HepG2 (cell line): ENCODE measurements around the gene GRB7. TPM values are rescaled to one million over a fixed set of nuclear protein-coding genes. Genes with fewer than 3 reads are reported as not detected.
A peak's percentile ranks its signal among the peaks of the same experiment; 100 is the strongest.

ENCODE experiments used
- ATRX ChIP-seq: sonication (generic); formaldehyde crosslinking; IDR thresholded peaks from 2 replicates; pipeline ENCODE4 v1.4.0; 2020; ENCODE audit warnings: missing genetic modification reagents, borderline replicate concordance
- BRD4 ChIP-seq: sonication (generic); formaldehyde crosslinking; IDR thresholded peaks from 2 replicates; pipeline ENCODE4 v1.4.0; 2020; ENCODE audit warnings: missing genetic modification reagents
- CBFB ChIP-seq: sonication (generic); formaldehyde crosslinking; IDR thresholded peaks from 2 replicates; pipeline ENCODE4 v1.4.0; 2020; ENCODE audit warnings: missing genetic modification reagents
- KAT7 ChIP-seq: IDR thresholded peaks from 2 replicates; pipeline ENCODE4 v1.6.1; 2018; ENCODE audit warnings: borderline replicate concordance, missing compliant biosample characterization
- NFATC3 ChIP-seq: sonication (generic); formaldehyde crosslinking; IDR thresholded peaks from 2 replicates; pipeline ENCODE4 v1.5.1; 2020; ENCODE audit warnings: mild to moderate bottlenecking, missing genetic modification reagents
- PCBP2 ChIP-seq: fragments of 200-400 bp; formaldehyde crosslinking; optimal IDR thresholded peaks from 2 replicates; pipeline ENCODE3; 2018; ENCODE audit warnings: low read length, low read depth; ENCODE audit not compliant: poor library complexity, severe bottlenecking
- SCMH1 ChIP-seq: sonication (generic); formaldehyde crosslinking; IDR thresholded peaks from 2 replicates; pipeline ENCODE4 v1.9.0; 2021; ENCODE audit warnings: missing genetic modification reagents, mild to moderate bottlenecking, borderline replicate concordance
- SOX13 ChIP-seq, 3 experiments: fragments of 450-650 bp in 1 of 3; sonication (generic) in 1 of 3; formaldehyde crosslinking in 1 of 3; IDR thresholded peaks in 2 of 3; conservative IDR thresholded peaks in 1 of 3; 2 replicates each; pipeline versions ENCODE4 v1.5.0 to v1.6.1; 2016 to 2020; ENCODE audit warnings: antibody characterized with exemption in 1 of 3, mild to moderate bottlenecking in 1 of 3, missing compliant biosample characterization in 1 of 3, missing genetic modification reagents in 1 of 3, moderate library complexity in 1 of 3
- ZBTB21 ChIP-seq: sonication (generic); formaldehyde crosslinking; IDR thresholded peaks from 2 replicates; pipeline ENCODE4 v1.4.0; 2020; ENCODE audit warnings: missing genetic modification reagents
- ZNF224 ChIP-seq: sonication (generic); formaldehyde crosslinking; IDR thresholded peaks from 2 replicates; pipeline ENCODE4 v1.5.0; 2020; ENCODE audit warnings: mild to moderate bottlenecking, missing genetic modification reagents
- ZNF292 ChIP-seq: sonication (generic); formaldehyde crosslinking; IDR thresholded peaks from 2 replicates; pipeline ENCODE4 v1.8.1; 2022; ENCODE audit warnings: mild to moderate bottlenecking, low read depth, missing genetic modification reagents, borderline replicate concordance
- ZNF720 ChIP-seq: sonication (generic); formaldehyde crosslinking; IDR thresholded peaks from 2 replicates; pipeline ENCODE4 v1.4.0; 2020; ENCODE audit warnings: missing genetic modification reagents
- ZNF737 ChIP-seq: sonication (generic); formaldehyde crosslinking; IDR thresholded peaks from 2 replicates; pipeline ENCODE4 v1.5.0; 2020; ENCODE audit warnings: missing genetic modification reagents, mild to moderate bottlenecking, borderline replicate concordance
- ZNF768 ChIP-seq: sonication (generic); formaldehyde crosslinking; IDR thresholded peaks from 2 replicates; pipeline ENCODE4 v1.4.0; 2020; ENCODE audit warnings: missing genetic modification reagents
- polyA plus RNA-seq, 8 experiments: library from polyadenylated mRNA; depleted of rRNA in 3 of 8; stranded (reverse) in 7 of 8; unstranded in 1 of 8; fragments of >200 nt; fragmentation: Illumina TruSeq in 4 of 8; extraction: Trizol in 4 of 8; gene quantifications; 2 replicates each; pipeline versions ENCODE4 v1.2.1 to v1.2.3, GENCODE V29; 2011 to 2016; ENCODE audit warnings: low read depth in 4 of 8, missing spikeins in 1 of 8, mixed read lengths in 1 of 8; ENCODE audit not compliant: insufficient read depth in 1 of 8
- total RNA-seq, 5 experiments: library from RNA; depleted of rRNA; stranded (reverse); fragments of >200 nt; fragmentation: Illumina TruSeq; extraction: Trizol; gene quantifications; 2 replicates each; pipeline ENCODE4 v1.2.3, GENCODE V29; 2016; ENCODE audit warnings: low read depth in 1 of 5
- TF ChIP-seq, protein P1 (sequence below): conservative IDR thresholded peaks from 2 replicates; pipeline ENCODE4 v1.6.1; 2018; ENCODE audit warnings: missing genetic modification reagents
- TF ChIP-seq, protein P2 (sequence below): sonication (generic); formaldehyde crosslinking; IDR thresholded peaks from 2 replicates; pipeline ENCODE4 v1.4.0; 2020; ENCODE audit warnings: missing genetic modification reagents, borderline replicate concordance
- TF ChIP-seq, protein P3 (sequence below): sonication (generic); formaldehyde crosslinking; IDR thresholded peaks from 2 replicates; pipeline ENCODE4 v1.5.1; 2020; ENCODE audit warnings: missing genetic modification reagents, mild to moderate bottlenecking, borderline replicate concordance
- TF ChIP-seq, protein P4 (sequence below): sonication (generic); formaldehyde crosslinking; IDR thresholded peaks from 2 replicates; pipeline ENCODE4 v1.9.0; 2022; ENCODE audit warnings: low read depth, missing genetic modification reagents

Gene GRB7
- total and polyA plus RNA-seq, 2 of the 13 experiments (the other 11 are each of a cell fraction or from before 2014, with no cell fraction given) = 60.2 to 77.7 TPM

DNA sequence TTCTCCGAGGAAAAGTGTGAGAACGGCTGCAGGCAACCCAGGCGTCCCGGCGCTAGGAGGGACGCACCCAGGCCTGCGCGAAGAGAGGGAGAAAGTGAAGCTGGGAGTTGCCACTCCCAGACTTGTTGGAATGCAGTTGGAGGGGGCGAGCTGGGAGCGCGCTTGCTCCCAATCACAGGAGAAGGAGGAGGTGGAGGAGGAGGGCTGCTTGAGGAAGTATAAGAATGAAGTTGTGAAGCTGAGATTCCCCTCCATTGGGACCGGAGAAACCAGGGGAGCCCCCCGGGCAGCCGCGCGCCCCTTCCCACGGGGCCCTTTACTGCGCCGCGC is 38.0 kb upstream of the GRB7 start, which contains the start of gene ERBB2 (continued):
- TF ChIP-seq, protein P1, sequence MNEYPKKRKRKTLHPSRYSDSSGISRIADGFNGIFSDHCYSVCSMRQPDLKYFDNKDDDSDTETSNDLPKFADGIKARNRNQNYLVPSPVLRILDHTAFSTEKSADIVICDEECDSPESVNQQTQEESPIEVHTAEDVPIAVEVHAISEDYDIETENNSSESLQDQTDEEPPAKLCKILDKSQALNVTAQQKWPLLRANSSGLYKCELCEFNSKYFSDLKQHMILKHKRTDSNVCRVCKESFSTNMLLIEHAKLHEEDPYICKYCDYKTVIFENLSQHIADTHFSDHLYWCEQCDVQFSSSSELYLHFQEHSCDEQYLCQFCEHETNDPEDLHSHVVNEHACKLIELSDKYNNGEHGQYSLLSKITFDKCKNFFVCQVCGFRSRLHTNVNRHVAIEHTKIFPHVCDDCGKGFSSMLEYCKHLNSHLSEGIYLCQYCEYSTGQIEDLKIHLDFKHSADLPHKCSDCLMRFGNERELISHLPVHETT (CRISPR knock-in tag) = no peak
- no peak for TF ChIP-seq SCMH1 (CRISPR knock-in tag)
- 0 out of 2 replicates have a peak, but pooled peaks have one; percentile 16 for TF ChIP-seq ZNF292 (CRISPR knock-in tag)
- TF ChIP-seq BRD4 = no peak
- TF ChIP-seq ZNF737 = no peak
- no peak for TF ChIP-seq SOX13 (IDR thresholded peaks at IDR 0.05)
- TF ChIP-seq SOX13 (CRISPR knock-in tag; conservative IDR thresholded peaks at IDR 0.05 in 1 of 2, IDR thresholded peaks at IDR 0.05 in 1 of 2) = peak in 1 of 2 experiments; percentile 44; a peak in 2 of 4 replicates
- TF ChIP-seq ATRX (CRISPR knock-in tag) = no peak
- TF ChIP-seq KAT7 (CRISPR knock-in tag) = no peak; the same call in none of the 2 replicates
- TF ChIP-seq, protein P2, sequence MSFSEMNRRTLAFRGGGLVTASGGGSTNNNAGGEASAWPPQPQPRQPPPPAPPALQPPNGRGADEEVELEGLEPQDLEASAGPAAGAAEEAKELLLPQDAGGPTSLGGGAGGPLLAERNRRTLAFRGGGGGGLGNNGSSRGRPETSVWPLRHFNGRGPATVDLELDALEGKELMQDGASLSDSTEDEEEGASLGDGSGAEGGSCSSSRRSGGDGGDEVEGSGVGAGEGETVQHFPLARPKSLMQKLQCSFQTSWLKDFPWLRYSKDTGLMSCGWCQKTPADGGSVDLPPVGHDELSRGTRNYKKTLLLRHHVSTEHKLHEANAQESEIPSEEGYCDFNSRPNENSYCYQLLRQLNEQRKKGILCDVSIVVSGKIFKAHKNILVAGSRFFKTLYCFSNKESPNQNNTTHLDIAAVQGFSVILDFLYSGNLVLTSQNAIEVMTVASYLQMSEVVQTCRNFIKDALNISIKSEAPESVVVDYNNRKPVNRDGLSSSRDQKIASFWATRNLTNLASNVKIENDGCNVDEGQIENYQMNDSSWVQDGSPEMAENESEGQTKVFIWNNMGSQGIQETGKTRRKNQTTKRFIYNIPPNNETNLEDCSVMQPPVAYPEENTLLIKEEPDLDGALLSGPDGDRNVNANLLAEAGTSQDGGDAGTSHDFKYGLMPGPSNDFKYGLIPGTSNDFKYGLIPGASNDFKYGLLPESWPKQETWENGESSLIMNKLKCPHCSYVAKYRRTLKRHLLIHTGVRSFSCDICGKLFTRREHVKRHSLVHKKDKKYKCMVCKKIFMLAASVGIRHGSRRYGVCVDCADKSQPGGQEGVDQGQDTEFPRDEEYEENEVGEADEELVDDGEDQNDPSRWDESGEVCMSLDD (CRISPR knock-in tag) = no peak
- TF ChIP-seq, protein P3, sequence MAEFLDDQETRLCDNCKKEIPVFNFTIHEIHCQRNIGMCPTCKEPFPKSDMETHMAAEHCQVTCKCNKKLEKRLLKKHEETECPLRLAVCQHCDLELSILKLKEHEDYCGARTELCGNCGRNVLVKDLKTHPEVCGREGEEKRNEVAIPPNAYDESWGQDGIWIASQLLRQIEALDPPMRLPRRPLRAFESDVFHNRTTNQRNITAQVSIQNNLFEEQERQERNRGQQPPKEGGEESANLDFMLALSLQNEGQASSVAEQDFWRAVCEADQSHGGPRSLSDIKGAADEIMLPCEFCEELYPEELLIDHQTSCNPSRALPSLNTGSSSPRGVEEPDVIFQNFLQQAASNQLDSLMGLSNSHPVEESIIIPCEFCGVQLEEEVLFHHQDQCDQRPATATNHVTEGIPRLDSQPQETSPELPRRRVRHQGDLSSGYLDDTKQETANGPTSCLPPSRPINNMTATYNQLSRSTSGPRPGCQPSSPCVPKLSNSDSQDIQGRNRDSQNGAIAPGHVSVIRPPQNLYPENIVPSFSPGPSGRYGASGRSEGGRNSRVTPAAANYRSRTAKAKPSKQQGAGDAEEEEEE (CRISPR knock-in tag) = no peak
- no peak for TF ChIP-seq ZNF224 (CRISPR knock-in tag)
- TF ChIP-seq, protein P4, sequence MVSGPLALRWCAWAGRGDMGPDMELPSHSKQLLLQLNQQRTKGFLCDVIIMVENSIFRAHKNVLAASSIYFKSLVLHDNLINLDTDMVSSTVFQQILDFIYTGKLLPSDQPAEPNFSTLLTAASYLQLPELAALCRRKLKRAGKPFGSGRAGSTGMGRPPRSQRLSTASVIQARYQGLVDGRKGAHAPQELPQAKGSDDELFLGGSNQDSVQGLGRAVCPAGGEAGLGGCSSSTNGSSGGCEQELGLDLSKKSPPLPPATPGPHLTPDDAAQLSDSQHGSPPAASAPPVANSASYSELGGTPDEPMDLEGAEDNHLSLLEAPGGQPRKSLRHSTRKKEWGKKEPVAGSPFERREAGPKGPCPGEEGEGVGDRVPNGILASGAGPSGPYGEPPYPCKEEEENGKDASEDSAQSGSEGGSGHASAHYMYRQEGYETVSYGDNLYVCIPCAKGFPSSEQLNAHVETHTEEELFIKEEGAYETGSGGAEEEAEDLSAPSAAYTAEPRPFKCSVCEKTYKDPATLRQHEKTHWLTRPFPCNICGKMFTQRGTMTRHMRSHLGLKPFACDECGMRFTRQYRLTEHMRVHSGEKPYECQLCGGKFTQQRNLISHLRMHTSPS (CRISPR knock-in tag) = no peak
- TF ChIP-seq NFATC3 = no peak
- TF ChIP-seq ZNF720 (CRISPR knock-in tag) = no peak
- no peak for TF ChIP-seq ZNF768 (CRISPR knock-in tag)
- TF ChIP-seq CBFB (CRISPR knock-in tag) = no peak
- TF ChIP-seq ZBTB21 = no peak
- TF ChIP-seq PCBP2 = no peak
